Measurements from ENCODE around the gene ETFRF1.

GRCh38 chr12:25194214-25194613, 823 bp upstream of the ETFRF1 start:
- TF ChIP-seq RAD21 (conservative IDR thresholded peaks at IDR 0.05) (no peak), CTCF (IDR thresholded peaks at IDR 0.05; ENCODE audit: poor library complexity, severe bottlenecking) (no peak)

Measured in neural cell (in vitro differentiated cells).